Activated naive CD8-positive, alpha-beta T cell treated with anti-CD3 and anti-CD28 coated beads for 36 hours (primary cell): Measurements from ENCODE around the gene DNAAF5. TPM values are rescaled to one million over a fixed set of nuclear protein-coding genes. Genes with fewer than 3 reads are reported as not detected.
"Not testable (repeated sequence)": the region's sequence is repeated elsewhere in the genome, so short reads cannot be mapped to it uniquely, and the experiment has no call there.

Experiments
- DNase-seq: peaks from one replicate; pipeline ENCODE4 v3.0.0; 2021
- H3K27ac Mint-ChIP-seq: one replicate; pipeline ENCODE4 v1.8.0; 2022; ENCODE audit warnings: mild to moderate bottlenecking, moderate library complexity, mixed read lengths
- H3K27me3 Mint-ChIP-seq: one replicate; pipeline ENCODE4 v1.8.0; 2022; ENCODE audit warnings: mild to moderate bottlenecking, mixed read lengths
- H3K36me3 Mint-ChIP-seq: one replicate; pipeline ENCODE4 v1.8.0; 2021; ENCODE audit warnings: mild to moderate bottlenecking, mixed read lengths
- H3K4me1 Mint-ChIP-seq: one replicate; pipeline ENCODE4 v1.8.0; 2021; ENCODE audit warnings: mixed read lengths
- H3K4me3 Mint-ChIP-seq: one replicate; pipeline ENCODE4 v1.8.0; 2022; ENCODE audit warnings: mild to moderate bottlenecking, moderate library complexity, mixed read lengths
- H3K9me3 Mint-ChIP-seq: one replicate; pipeline ENCODE4 v1.8.0; 2022; ENCODE audit warnings: mixed read lengths
- total RNA-seq, 2 experiments: library from RNA; stranded (reverse); gene quantifications; one replicate each; pipeline ENCODE4 v1.2.3, GENCODE V29; 2021

The DNAAF5 gene
- total RNA-seq, 2 experiments from 2014 or later: 46.8 to 48.5 TPM

DNA sequence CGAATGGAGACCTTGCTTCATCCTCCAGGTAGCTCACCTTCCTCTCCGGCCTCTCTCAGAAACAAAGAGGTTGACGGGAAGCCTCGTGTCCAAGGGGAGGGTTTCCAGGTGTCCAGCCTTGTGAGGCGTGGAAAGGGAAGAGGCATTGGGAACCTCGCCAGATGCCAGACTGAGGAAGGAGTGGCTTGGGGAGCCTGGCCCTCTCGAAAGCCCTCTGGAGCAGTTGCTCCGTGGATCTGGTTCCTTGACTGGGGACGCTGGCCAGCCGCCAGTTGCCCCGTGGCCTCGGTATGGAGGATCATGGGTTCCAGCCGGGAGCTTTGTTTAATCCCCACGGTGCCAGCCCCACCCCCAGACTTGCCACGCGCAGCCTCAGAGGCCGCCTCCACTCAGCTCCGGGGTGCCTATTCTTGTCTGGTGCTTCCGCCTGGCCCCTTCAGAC, 75.5 kb downstream of the DNAAF5 start:
- Mint-ChIP-seq H3K9me3 (no peaks in the 10 kb centered on the region), H3K27me3 (no peaks in the 10 kb centered on the region), H3K4me3 (no peak overlapping the region), H3K27ac (no peak overlapping the region), H3K4me1 (peaks cover 4% of the 10 kb centered on the region), H3K36me3 (peaks cover 8% of the 10 kb centered on the region)
- no peak for DNase-seq

DNA sequence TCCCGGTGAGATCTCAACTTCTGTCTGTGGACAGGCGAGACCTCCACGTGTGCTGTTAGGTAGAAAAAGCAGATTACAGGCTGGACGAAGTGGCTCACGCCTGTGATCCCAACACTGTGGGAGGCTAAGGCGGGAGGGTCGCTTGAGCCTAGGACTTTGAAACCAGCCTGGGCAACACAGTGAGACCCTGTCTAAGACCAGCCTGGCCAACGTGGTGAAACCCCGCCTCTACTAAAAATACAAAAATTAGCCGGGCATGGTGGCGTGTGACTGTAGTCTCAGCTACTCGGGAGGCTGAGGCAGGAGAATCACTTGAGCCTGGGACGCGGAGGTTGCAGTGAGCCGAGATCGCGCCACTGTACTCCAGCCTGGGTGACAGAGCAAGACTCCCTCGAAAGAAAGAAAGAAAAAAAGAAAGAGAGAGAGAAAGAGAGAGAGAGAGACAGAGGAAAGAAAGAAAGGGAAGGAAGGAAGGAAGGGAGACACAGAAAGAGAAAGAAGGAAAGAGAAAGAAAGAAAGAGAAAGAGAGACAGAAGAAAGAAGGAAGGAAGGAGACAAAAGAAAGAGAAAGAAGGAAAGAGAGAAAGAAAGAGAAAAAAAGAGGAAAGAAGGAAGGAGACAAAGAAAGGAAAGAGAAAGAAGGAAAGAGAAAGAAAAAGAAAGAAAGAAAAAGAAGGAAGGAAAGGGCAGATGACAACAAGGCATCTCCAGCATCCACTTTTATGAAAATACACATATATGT, 76.2 kb downstream of the DNAAF5 start:
- Mint-ChIP-seq H3K4me1 (peaks cover 4% of the 10 kb centered on the region), H3K36me3 (peaks cover 4% of the 10 kb centered on the region), H3K27me3 (no peaks in the 10 kb centered on the region), H3K9me3 (peaks cover under 1% of the 10 kb centered on the region), H3K27ac (no peak overlapping the region), H3K4me3 (no peak overlapping the region)
- no peak for DNase-seq

- peaks cover under 1% of the 10 kb centered on the region for H3K36me3 Mint-ChIP-seq
- peaks cover 3% of the 10 kb centered on the region for H3K9me3 Mint-ChIP-seq
- DNase-seq: no peak
- no peak overlapping the region for H3K27ac Mint-ChIP-seq
- no peak overlapping the region for H3K4me3 Mint-ChIP-seq
- peaks cover 4% of the 10 kb centered on the region for H3K4me1 Mint-ChIP-seq
- H3K27me3 Mint-ChIP-seq: no peaks in the 10 kb centered on the region
These were observed 76.7 kb downstream of the DNAAF5 start for GRCh38 chr7:803243-803635.

- not testable (repeated sequence) for H3K4me1 Mint-ChIP-seq, H3K4me3 Mint-ChIP-seq, H3K27ac Mint-ChIP-seq, H3K36me3 Mint-ChIP-seq, H3K9me3 Mint-ChIP-seq, DNase-seq, H3K27me3 Mint-ChIP-seq
These were observed 77.3 kb downstream of the DNAAF5 start for GRCh38 chr7:803796-804195.

DNA sequence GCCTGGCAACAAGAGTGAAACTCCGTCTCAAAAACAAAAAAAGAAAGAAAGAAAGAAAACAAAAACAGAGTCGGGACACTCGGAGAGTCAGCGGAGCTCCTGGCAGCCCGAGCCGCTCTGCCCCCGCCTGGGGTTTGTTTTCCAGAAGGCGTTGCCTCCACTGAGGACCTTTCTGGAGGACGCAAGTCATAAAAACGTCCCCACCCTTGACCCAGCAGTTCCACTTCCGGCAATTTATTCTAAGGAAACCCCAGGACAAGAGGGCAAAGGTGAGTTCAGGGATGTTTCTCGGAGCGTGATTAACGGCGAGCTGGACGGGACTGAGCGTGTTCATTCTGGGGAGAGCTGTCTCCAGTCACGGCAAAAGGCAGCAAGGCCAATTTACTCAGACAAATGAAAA, 78.8 kb downstream of the DNAAF5 start:
- H3K4me3 Mint-ChIP-seq: no peak overlapping the region

GRCh38 chr7:815284-816216, 89.1 kb downstream of the DNAAF5 start:
- Mint-ChIP-seq H3K9me3 (no peaks in the 10 kb centered on the region), H3K4me1 (peaks cover 47% of the 10 kb centered on the region), H3K27ac (no peak overlapping the region), H3K4me3 (peak overlapping the region; percentile 77), H3K36me3 (peaks cover 31% of the 10 kb centered on the region), H3K27me3 (peaks cover 19% of the 10 kb centered on the region)
- peak; percentile 34 for DNase-seq

More for the DNA sequence above, 78.8 kb downstream of the DNAAF5 start:
- no peaks in the 10 kb centered on the region for H3K27me3 Mint-ChIP-seq
- no peak for DNase-seq
- peaks cover 4% of the 10 kb centered on the region for H3K4me1 Mint-ChIP-seq
- H3K36me3 Mint-ChIP-seq: peaks cover 6% of the 10 kb centered on the region
- peaks cover 5% of the 10 kb centered on the region for H3K9me3 Mint-ChIP-seq
- no peak overlapping the region for H3K27ac Mint-ChIP-seq

GRCh38 chr7:816300-816750, 89.8 kb downstream of the DNAAF5 start:
- H3K9me3 Mint-ChIP-seq: no peaks in the 10 kb centered on the region
- peak; percentile 99 for DNase-seq
- H3K4me3 Mint-ChIP-seq: peak overlapping the region; percentile 77
- H3K27ac Mint-ChIP-seq: no peak overlapping the region
- H3K4me1 Mint-ChIP-seq: peaks cover 53% of the 10 kb centered on the region
- peaks cover 32% of the 10 kb centered on the region for H3K36me3 Mint-ChIP-seq
- H3K27me3 Mint-ChIP-seq: peaks cover 19% of the 10 kb centered on the region

- Mint-ChIP-seq H3K27me3 (peaks cover 16% of the 10 kb centered on the region), H3K36me3 (peaks cover 32% of the 10 kb centered on the region), H3K4me3 (peak overlapping the region; percentile 91), H3K4me1 (peaks cover 56% of the 10 kb centered on the region), H3K9me3 (no peaks in the 10 kb centered on the region), H3K27ac (peak overlapping the region; percentile 83)
- DNase-seq: peak; percentile 73
These were observed 90.5 kb downstream of the DNAAF5 start for GRCh38 chr7:816751-817671.

DNA sequence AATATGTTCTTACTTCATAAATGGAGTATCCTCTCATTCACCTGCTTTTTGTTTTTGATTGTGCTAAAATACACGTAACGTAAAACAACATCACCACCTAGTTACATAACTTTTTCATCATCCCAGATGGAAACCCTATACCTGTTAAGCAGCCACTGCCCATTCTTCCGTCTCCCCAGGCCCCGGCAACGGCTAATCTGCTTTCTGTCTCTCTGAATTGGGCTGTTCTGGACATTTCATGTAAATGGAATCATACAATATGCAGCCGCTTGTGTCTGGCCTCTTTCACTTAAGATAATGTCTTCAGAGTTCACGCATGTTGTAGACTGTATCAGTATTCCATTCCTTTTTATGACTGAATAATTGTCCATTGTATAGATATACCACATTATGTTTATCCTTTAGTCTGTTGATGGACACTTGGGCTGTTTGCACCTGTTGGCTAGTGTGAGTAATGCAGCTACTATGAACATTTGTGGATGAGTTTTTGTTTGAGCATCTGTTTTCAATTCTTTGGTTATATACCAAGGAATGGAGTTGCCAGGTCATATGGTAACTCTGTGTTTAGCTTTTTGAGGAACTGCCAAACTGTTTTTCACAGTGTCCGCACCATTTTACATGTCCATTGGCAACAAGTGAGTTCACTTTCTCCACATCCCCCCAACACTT, 91.7 kb downstream of the DNAAF5 start:
- DNase-seq: no peak
- Mint-ChIP-seq H3K27me3 (peaks cover 10% of the 10 kb centered on the region), H3K27ac (peak overlapping the region; percentile 11), H3K4me1 (peaks cover 49% of the 10 kb centered on the region), H3K4me3 (peak overlapping the region; percentile 91), H3K36me3 (peaks cover 32% of the 10 kb centered on the region), H3K9me3 (no peaks in the 10 kb centered on the region)

DNA sequence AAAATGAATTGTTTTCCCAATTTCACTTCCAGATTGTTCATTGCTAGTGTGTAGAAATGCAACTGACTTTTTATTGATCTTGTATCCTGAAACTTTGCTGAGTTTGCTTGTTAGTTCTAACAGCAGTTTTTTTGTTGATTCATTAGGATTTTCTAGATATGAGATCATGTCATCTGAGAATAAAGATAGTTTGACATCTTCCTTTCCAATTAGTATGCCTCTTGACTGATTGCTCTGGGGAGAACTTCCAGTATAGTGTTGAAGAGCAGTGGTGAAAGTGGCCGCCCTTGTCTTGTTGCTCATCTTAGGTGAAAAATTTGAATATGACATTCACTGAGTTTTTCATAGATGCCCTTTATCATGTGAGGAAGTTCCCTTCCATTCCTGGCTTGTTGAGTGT, 93.8 kb downstream of the DNAAF5 start:
- Mint-ChIP-seq H3K4me1 (peaks cover 40% of the 10 kb centered on the region), H3K36me3 (peaks cover 32% of the 10 kb centered on the region), H3K27me3 (no peaks in the 10 kb centered on the region), H3K27ac (no peak overlapping the region), H3K9me3 (no peaks in the 10 kb centered on the region), H3K4me3 (no peak overlapping the region)
- DNase-seq: no peak

GRCh38 chr7:821688-822087, 95.2 kb downstream of the DNAAF5 start:
- Mint-ChIP-seq H3K36me3 (peaks cover 39% of the 10 kb centered on the region), H3K27me3 (no peaks in the 10 kb centered on the region), H3K9me3 (no peaks in the 10 kb centered on the region), H3K27ac (no peak overlapping the region), H3K4me1 (peaks cover 36% of the 10 kb centered on the region), H3K4me3 (no peak overlapping the region)
- no peak for DNase-seq

DNA sequence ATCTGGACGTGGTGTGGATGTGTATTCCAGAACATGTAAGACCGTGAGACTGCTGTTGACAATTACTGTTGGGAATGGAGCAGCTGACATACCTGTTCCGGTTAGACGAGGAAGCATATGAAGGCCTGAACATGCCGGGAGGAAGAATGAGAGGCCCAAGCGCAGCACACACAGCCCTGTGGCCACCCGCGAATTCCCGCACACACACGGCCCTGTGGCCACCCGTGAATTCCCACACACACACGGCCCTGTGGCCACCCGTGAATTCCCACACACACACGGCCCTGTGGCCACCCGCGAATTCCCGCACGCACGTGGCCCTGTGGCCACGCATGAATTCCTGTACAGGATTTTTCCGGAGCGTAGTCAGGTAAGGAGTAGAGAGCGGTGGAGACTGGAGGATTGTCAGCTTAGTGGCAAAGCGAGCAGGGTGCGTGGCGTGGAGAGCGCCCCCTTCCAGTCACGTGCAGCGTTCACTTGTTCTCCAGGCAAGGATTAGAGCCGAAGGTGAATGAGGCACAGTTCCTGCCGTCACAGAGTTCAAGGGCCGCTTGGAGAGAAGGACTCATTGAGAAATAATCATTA, 96.3 kb downstream of the DNAAF5 start:
- H3K9me3 Mint-ChIP-seq: no peaks in the 10 kb centered on the region
- no peak overlapping the region for H3K4me3 Mint-ChIP-seq
- no peak overlapping the region for H3K27ac Mint-ChIP-seq
- H3K36me3 Mint-ChIP-seq: peaks cover 34% of the 10 kb centered on the region
- peaks cover 31% of the 10 kb centered on the region for H3K4me1 Mint-ChIP-seq
- DNase-seq: no peak
- no peaks in the 10 kb centered on the region for H3K27me3 Mint-ChIP-seq

DNA sequence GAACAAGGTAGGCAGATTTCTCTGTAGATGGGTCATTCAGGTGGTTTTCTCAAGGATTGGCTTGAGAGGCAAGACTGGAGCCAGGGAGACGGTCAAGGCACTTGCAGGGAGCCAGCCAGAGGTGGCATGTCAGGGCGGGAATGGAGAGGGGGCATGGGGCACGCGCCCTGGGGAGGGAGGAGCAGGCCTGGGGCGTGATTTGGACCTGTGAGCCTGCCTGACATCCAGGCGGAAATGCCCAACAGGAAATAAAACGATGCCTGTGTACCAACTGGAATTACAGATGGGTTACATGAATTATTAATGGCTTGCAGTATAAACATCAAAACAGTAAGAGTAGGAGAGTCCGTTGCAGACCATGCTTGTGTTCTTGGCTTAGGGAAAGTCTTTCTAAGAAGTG, 97.2 kb downstream of the DNAAF5 start:
- no peaks in the 10 kb centered on the region for H3K9me3 Mint-ChIP-seq
- H3K27ac Mint-ChIP-seq: no peak overlapping the region
- DNase-seq: no peak
- no peak overlapping the region for H3K4me3 Mint-ChIP-seq
- H3K4me1 Mint-ChIP-seq: peaks cover 24% of the 10 kb centered on the region
- no peaks in the 10 kb centered on the region for H3K27me3 Mint-ChIP-seq
- H3K36me3 Mint-ChIP-seq: peaks cover 25% of the 10 kb centered on the region

DNA sequence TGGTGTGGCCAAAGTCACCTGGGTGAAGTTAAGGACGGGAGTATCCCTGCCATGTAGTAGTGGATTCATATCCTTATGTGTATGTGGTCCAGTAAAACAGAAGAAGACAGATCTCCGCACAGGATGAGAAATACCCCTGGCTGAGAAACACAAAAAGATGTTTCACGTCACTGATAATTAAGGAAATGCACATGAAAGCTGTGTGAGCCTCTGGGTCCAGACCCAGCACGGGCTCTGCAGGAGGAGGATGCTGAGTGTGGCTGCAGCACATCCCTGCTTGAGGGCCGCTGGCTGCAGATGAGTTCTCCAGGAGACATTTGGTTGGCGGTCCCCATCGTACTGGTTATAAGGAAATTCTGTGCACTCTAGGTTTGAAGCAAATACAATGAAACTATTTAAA, 97.6 kb downstream of the DNAAF5 start:
- Mint-ChIP-seq H3K27ac (no peak overlapping the region), H3K27me3 (no peaks in the 10 kb centered on the region), H3K9me3 (no peaks in the 10 kb centered on the region), H3K4me1 (peaks cover 27% of the 10 kb centered on the region), H3K4me3 (no peak overlapping the region), H3K36me3 (peaks cover 22% of the 10 kb centered on the region)
- DNase-seq: no peak
